ENCODE data around the gene IL12RB2.

IL12RB2 gene

GRCh38 chr1:67338642-67339041, 31.0 kb downstream of the IL12RB2 start:
- no peak for DNase-seq
- H3K4me1 ChIP-seq (ENCODE audit: low read length): peaks cover 31% of the 10 kb centered on the region
- no peak overlapping the region for H3K27ac ChIP-seq (ENCODE audit: low read length)
- no peaks in the 10 kb centered on the region for H3K27me3 ChIP-seq (replicated peaks; ENCODE audit: insufficient read depth, low read length)
- no peaks in the 10 kb centered on the region for H3K9me2 ChIP-seq (replicated peaks; ENCODE audit: insufficient read depth, low read length)
- no peaks in the 10 kb centered on the region for H3K9me3 ChIP-seq (replicated peaks; ENCODE audit: insufficient read depth, low read length)
- H3K4me3 ChIP-seq (ENCODE audit: low read length): no peak overlapping the region
- H3K4me2 ChIP-seq (ENCODE audit: low read depth, low read length): no peak overlapping the region
- no peak overlapping the region for H2AFZ ChIP-seq (ENCODE audit: low read length)
- H4K20me1 ChIP-seq (ENCODE audit: insufficient read depth, low read length): no peaks in the 10 kb centered on the region
- no peak overlapping the region for H3K9ac ChIP-seq (ENCODE audit: low read length)
- no peaks in the 10 kb centered on the region for H3K79me2 ChIP-seq (ENCODE audit: low read length)
- peaks cover 9% of the 10 kb centered on the region; the same call in 1 of the 2 replicates for H3F3A ChIP-seq (ENCODE audit: insufficient read depth, low read length)
- TF ChIP-seq EZH2phosphoT487 (IDR thresholded peaks at IDR 0.05; ENCODE audit: low read length) (no peak), EZH2 (optimal IDR thresholded peaks at IDR 0.05; ENCODE audit: low read depth, low read length) (no peak)
- no peaks in the 10 kb centered on the region for H3K36me3 ChIP-seq (replicated peaks; ENCODE audit: insufficient read depth, low read length)

- Histone ChIP-seq H3K4me1 (ENCODE audit: low read length) (peaks cover 34% of the 10 kb centered on the region), H3K4me2 (ENCODE audit: low read depth, low read length) (peak overlapping the region; percentile 31), H2AFZ (ENCODE audit: low read length) (no peak overlapping the region; the same call in 1 of the 2 replicates), H3K4me3 (ENCODE audit: low read length) (no peak overlapping the region), H3K36me3 (replicated peaks; ENCODE audit: insufficient read depth, low read length) (no peaks in the 10 kb centered on the region), H3K79me2 (ENCODE audit: low read length) (no peaks in the 10 kb centered on the region), H3F3A (ENCODE audit: insufficient read depth, low read length) (peaks cover 9% of the 10 kb centered on the region; the same call in 1 of the 2 replicates), H3K9me3 (replicated peaks; ENCODE audit: insufficient read depth, low read length) (no peaks in the 10 kb centered on the region), H3K27me3 (replicated peaks; ENCODE audit: insufficient read depth, low read length) (no peaks in the 10 kb centered on the region), H3K27ac (ENCODE audit: low read length) (peak overlapping the region; percentile 29; the same call in 1 of the 2 replicates), H3K9me2 (replicated peaks; ENCODE audit: insufficient read depth, low read length) (no peaks in the 10 kb centered on the region), H3K9ac (ENCODE audit: low read length) (no peak overlapping the region), H4K20me1 (ENCODE audit: insufficient read depth, low read length) (no peaks in the 10 kb centered on the region)
- DNase-seq: peak; percentile 55
- TF ChIP-seq EZH2 (optimal IDR thresholded peaks at IDR 0.05; ENCODE audit: low read depth, low read length): no peak
Observed at GRCh38 chr1:67339623-67340343, 32.1 kb downstream of the IL12RB2 start.

GRCh38 chr1:67342076-67342890, 34.6 kb downstream of the IL12RB2 start:
- Histone ChIP-seq H3K79me2 (ENCODE audit: low read length) (no peaks in the 10 kb centered on the region), H3K9ac (ENCODE audit: low read length) (no peak overlapping the region), H3K27ac (ENCODE audit: low read length) (no peak overlapping the region), H3K9me3 (replicated peaks; ENCODE audit: insufficient read depth, low read length) (no peaks in the 10 kb centered on the region), H3K4me2 (ENCODE audit: low read depth, low read length) (no peak overlapping the region), H3K4me1 (ENCODE audit: low read length) (peaks cover 34% of the 10 kb centered on the region), H3K9me2 (replicated peaks; ENCODE audit: insufficient read depth, low read length) (no peaks in the 10 kb centered on the region), H3K36me3 (replicated peaks; ENCODE audit: insufficient read depth, low read length) (no peaks in the 10 kb centered on the region), H3K27me3 (replicated peaks; ENCODE audit: insufficient read depth, low read length) (no peaks in the 10 kb centered on the region), H3K4me3 (ENCODE audit: low read length) (no peak overlapping the region), H4K20me1 (ENCODE audit: insufficient read depth, low read length) (no peaks in the 10 kb centered on the region), H3F3A (ENCODE audit: insufficient read depth, low read length) (peaks cover 9% of the 10 kb centered on the region; the same call in 1 of the 2 replicates), H2AFZ (ENCODE audit: low read length) (no peak overlapping the region)
- DNase-seq: no peak
- TF ChIP-seq EZH2phosphoT487 (IDR thresholded peaks at IDR 0.05; ENCODE audit: low read length) (no peak), CTCF (IDR thresholded peaks at IDR 0.05; ENCODE audit: low read length) (no peak), EZH2 (optimal IDR thresholded peaks at IDR 0.05; ENCODE audit: low read depth, low read length) (no peak)

- no peak for DNase-seq
- Histone ChIP-seq H3K9ac (ENCODE audit: low read length) (no peak overlapping the region), H3K79me2 (ENCODE audit: low read length) (no peaks in the 10 kb centered on the region), H3K4me2 (ENCODE audit: low read depth, low read length) (no peak overlapping the region), H3K36me3 (replicated peaks; ENCODE audit: insufficient read depth, low read length) (no peaks in the 10 kb centered on the region), H3K27ac (ENCODE audit: low read length) (no peak overlapping the region), H3K27me3 (replicated peaks; ENCODE audit: insufficient read depth, low read length) (no peaks in the 10 kb centered on the region), H4K20me1 (ENCODE audit: insufficient read depth, low read length) (no peaks in the 10 kb centered on the region), H2AFZ (ENCODE audit: low read length) (no peak overlapping the region), H3K4me1 (ENCODE audit: low read length) (peaks cover 18% of the 10 kb centered on the region), H3K4me3 (ENCODE audit: low read length) (no peak overlapping the region), H3K9me3 (replicated peaks; ENCODE audit: insufficient read depth, low read length) (no peaks in the 10 kb centered on the region), H3K9me2 (replicated peaks; ENCODE audit: insufficient read depth, low read length) (no peaks in the 10 kb centered on the region), H3F3A (ENCODE audit: insufficient read depth, low read length) (no peaks in the 10 kb centered on the region)
- TF ChIP-seq EZH2phosphoT487 (IDR thresholded peaks at IDR 0.05; ENCODE audit: low read length) (no peak), CTCF (IDR thresholded peaks at IDR 0.05; ENCODE audit: low read length) (no peak), EZH2 (optimal IDR thresholded peaks at IDR 0.05; ENCODE audit: low read depth, low read length) (no peak)
Observed at GRCh38 chr1:67345556-67345955, 37.9 kb downstream of the IL12RB2 start.

Measured in MM.1S (cell line).